ENCODE measurements around the gene NR2F1-AS1. TPM values are rescaled to one million over a fixed set of nuclear protein-coding genes. Genes with fewer than 3 reads are reported as not detected.

The NR2F1-AS1 gene
- total RNA-seq: 26.2 and 28.6 TPM in 2 replicates

DNA sequence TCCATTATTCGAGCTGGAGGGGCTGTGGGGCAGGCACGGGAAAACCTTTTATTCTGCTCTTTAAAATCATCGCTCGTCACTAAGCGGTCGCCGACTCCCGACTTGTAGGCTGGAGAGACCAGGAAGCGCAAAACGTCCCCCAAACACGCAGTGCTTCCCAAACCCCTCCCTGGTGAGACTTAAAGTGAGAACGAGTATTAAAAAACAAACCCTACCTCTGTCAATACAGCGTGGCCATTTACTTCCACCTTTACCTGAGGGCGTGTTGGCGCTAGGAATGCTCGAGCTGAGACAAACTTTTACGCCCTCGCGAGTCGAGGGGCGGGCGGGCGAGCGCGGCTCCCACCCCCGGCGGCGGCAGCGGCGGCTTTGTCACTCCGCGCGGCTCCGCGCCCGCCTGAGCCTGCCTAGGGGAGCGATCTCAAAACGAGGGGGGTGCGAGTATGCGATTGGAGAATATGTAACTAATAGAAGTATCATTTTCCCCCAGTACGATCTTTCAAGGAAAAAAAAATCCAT is at the start of gene NR2F1-AS1:
Gene NR2F1-AS1 (minus strand): TSS at position 293 of the 519 bp plus-strand sequence.

GRCh38 chr5:93582677-93583438 is 1.8 kb upstream of the NR2F1-AS1 start, which contains the start of gene NR2F1:
TSS of gene NR2F1 (plus strand) at chr5:93583222. CDS start at chr5:93585024, 1,802 bp downstream.

Other genes starting within 250 kb of the NR2F1-AS1 start
- 23.2 and 25.5 TPM in 2 replicates for gene NR2F1, start 2.0 kb upstream of the NR2F1-AS1 start, total RNA-seq
- gene POU5F2, start 160.4 kb upstream of the NR2F1-AS1 start, total RNA-seq: 1.7 and 2.6 TPM in 2 replicates

Data from hair follicle dermal papilla cell (primary cell).